ENCODE results near the gene BDKRB2.

BDKRB2 gene

GRCh38 chr14:96201157-96201556, 3.5 kb upstream of the BDKRB2 start:
- no peak for DNase-seq

GRCh38 chr14:96201965-96202364, 2.7 kb upstream of the BDKRB2 start:
- no peak for DNase-seq

- DNase-seq = no peak
Observed at GRCh38 chr14:96202441-96203094, 2.1 kb upstream of the BDKRB2 start.

GRCh38 chr14:96203116-96203515, 1.5 kb upstream of the BDKRB2 start:
- no peak for DNase-seq

GRCh38 chr14:96203635-96204034, 1.0 kb upstream of the BDKRB2 start:
- DNase-seq = no peak

- no peak for DNase-seq
Observed at GRCh38 chr14:96205059-96205977, 679 bp downstream of the BDKRB2 start.

- DNase-seq = no peak
Observed at GRCh38 chr14:96205978-96206360, 1.3 kb downstream of the BDKRB2 start.

GRCh38 chr14:96206461-96206860, 1.8 kb downstream of the BDKRB2 start:
- no peak for DNase-seq

GRCh38 chr14:96207686-96208085, 3.0 kb downstream of the BDKRB2 start:
- DNase-seq = no peak

GRCh38 chr14:96208739-96209138, 4.1 kb downstream of the BDKRB2 start:
- DNase-seq = no peak

- DNase-seq = no peak
Observed at GRCh38 chr14:96212140-96212539, 7.5 kb downstream of the BDKRB2 start.

- DNase-seq = no peak
Observed at GRCh38 chr14:96212896-96213295, 8.3 kb downstream of the BDKRB2 start.

- DNase-seq = no peak
Observed at GRCh38 chr14:96213871-96214465, 9.3 kb downstream of the BDKRB2 start.

- DNase-seq = no peak
Observed at GRCh38 chr14:96214793-96215192, 10.2 kb downstream of the BDKRB2 start.

- DNase-seq = no peak
Observed at GRCh38 chr14:96215452-96216244, 11.0 kb downstream of the BDKRB2 start.

- no peak for DNase-seq
Observed at GRCh38 chr14:96216627-96217026, 12.0 kb downstream of the BDKRB2 start.

GRCh38 chr14:96217376-96217913, 12.8 kb downstream of the BDKRB2 start:
- no peak for DNase-seq

- DNase-seq = no peak
Observed at GRCh38 chr14:96221109-96221650, 16.5 kb downstream of the BDKRB2 start.

- no peak for DNase-seq
Observed at GRCh38 chr14:96221841-96222240, 17.2 kb downstream of the BDKRB2 start.

GRCh38 chr14:96224480-96225096, 19.9 kb downstream of the BDKRB2 start:
- DNase-seq = no peak

- DNase-seq = no peak
Observed at GRCh38 chr14:96225213-96225612, 20.6 kb downstream of the BDKRB2 start.

GRCh38 chr14:96225745-96226151, 21.1 kb downstream of the BDKRB2 start:
- no peak for DNase-seq

Data from activated CD8-positive, alpha-beta memory T cell treated with anti-CD3 and anti-CD28 coated beads for 24 hours (primary cell).